Keratinocyte (primary cell): ENCODE measurements around the gene OPN5. TPM values are rescaled to one million over a fixed set of nuclear protein-coding genes. Genes with fewer than 3 reads are reported as not detected.

Source experiments
- DNase-seq: peaks from one replicate; pipeline ENCODE4 v3.0.0-alpha.2; 2011; ENCODE audit warnings: low read depth, missing footprints, low spot score
- FAIRE-seq: peaks from 2 replicates; lab custom pipeline; 2011; peaks lifted over from hg19 to GRCh38; lab: Jason Lieb, UNC
- H2AFZ ChIP-seq: 2 replicates; pipeline ENCODE4 v1.6.0; 2012; ENCODE audit warnings: low read length, control low read depth, inconsistent platforms; ENCODE audit not compliant: control insufficient read depth
- H3K27ac ChIP-seq: 2 replicates; pipeline ENCODE4 v1.5.1; 2011; ENCODE audit warnings: low read length; ENCODE audit not compliant: control insufficient read depth, insufficient read depth
- H3K27me3 ChIP-seq: 3 replicates; pipeline ENCODE4 v1.6.0; 2011; ENCODE audit warnings: low read length; ENCODE audit not compliant: control insufficient read depth, insufficient read depth; ENCODE audit errors: extremely low read depth
- H3K36me3 ChIP-seq, 2 experiments: 2 replicates in 1 of 2; 3 replicates in 1 of 2; pipeline ENCODE4 v1.5.1; 2011; ENCODE audit warnings: low read length in 2 of 2, mild to moderate bottlenecking in 1 of 2; ENCODE audit not compliant: control insufficient read depth in 2 of 2, insufficient read depth in 2 of 2; ENCODE audit errors: extremely low read depth in 1 of 2
- H3K4me1 ChIP-seq: 3 replicates; pipeline ENCODE4 v1.5.1; 2011; ENCODE audit warnings: low read length; ENCODE audit not compliant: control insufficient read depth, insufficient read depth; ENCODE audit errors: extremely low read depth
- H3K4me2 ChIP-seq: 3 replicates; pipeline ENCODE4 v1.6.0; 2011; ENCODE audit warnings: low read depth, low read length; ENCODE audit not compliant: control insufficient read depth, insufficient read depth; ENCODE audit errors: extremely low read depth
- H3K4me3 ChIP-seq, 3 experiments: fragments of 200-600 bp in 1 of 3; sonication (generic) in 1 of 3; 2 replicates in 2 of 3; 3 replicates in 1 of 3; pipeline ENCODE4 v1.5.1; 2011 to 2016; ENCODE audit warnings: low read length in 3 of 3, mild to moderate bottlenecking in 3 of 3, control low read depth in 2 of 3, inconsistent platforms in 1 of 3, low read depth in 1 of 3, mixed read lengths in 1 of 3, mixed run types in 1 of 3, moderate library complexity in 1 of 3; ENCODE audit not compliant: control insufficient read depth in 2 of 3, insufficient read depth in 2 of 3; ENCODE audit errors: extremely low read depth in 1 of 3
- H3K79me2 ChIP-seq: 2 replicates; pipeline ENCODE4 v1.6.0; 2012; ENCODE audit warnings: low read length; ENCODE audit not compliant: control insufficient read depth, insufficient read depth
- H3K9ac ChIP-seq: 3 replicates; pipeline ENCODE4 v1.6.0; 2011; ENCODE audit warnings: low read length; ENCODE audit not compliant: control insufficient read depth, insufficient read depth; ENCODE audit errors: extremely low read depth
- H3K9me1 ChIP-seq: 3 replicates; pipeline ENCODE4 v1.6.0; 2011; ENCODE audit warnings: low read length; ENCODE audit not compliant: control insufficient read depth, insufficient read depth; ENCODE audit errors: extremely low read depth
- H3K9me3 ChIP-seq: 2 replicates; pipeline ENCODE4 v1.5.1; 2012; ENCODE audit warnings: low read depth, low read length; ENCODE audit not compliant: control insufficient read depth
- H4K20me1 ChIP-seq: 3 replicates; pipeline ENCODE4 v1.6.0; 2011; ENCODE audit warnings: low read length; ENCODE audit not compliant: control insufficient read depth, insufficient read depth; ENCODE audit errors: extremely low read depth
- CTCF ChIP-seq, 3 experiments: IDR thresholded peaks in 1 of 3; conservative IDR thresholded peaks in 1 of 3; optimal IDR thresholded peaks in 1 of 3; 2 replicates in 2 of 3; 3 replicates in 1 of 3; pipeline versions ENCODE3 to v1.5.1; 2011; ENCODE audit warnings: low read length in 3 of 3, mild to moderate bottlenecking in 3 of 3, moderate library complexity in 2 of 3, control low read depth in 1 of 3, inconsistent platforms in 1 of 3; ENCODE audit not compliant: insufficient read depth in 2 of 3; ENCODE audit errors: extremely low read depth in 1 of 3
- EZH2 ChIP-seq: IDR thresholded peaks from one replicate; pipeline ENCODE4 v1.6.1; 2012; ENCODE audit warnings: inconsistent platforms, mild to moderate bottlenecking, low read length, moderate library complexity
- dilution Hi-C: fragments of 300-500 bp; cut with MboI; formaldehyde crosslinking; loops from one replicate; pipeline ENCODE4 v1.7.0; 2020; ENCODE audit warnings: low sequenced_read_pairs; ENCODE audit not compliant: extremely low pct_ligation_motif_present
- polyA plus RNA-seq, 5 experiments: library from polyadenylated mRNA; depleted of rRNA in 3 of 5; stranded (reverse) in 3 of 5; stranded (forward) in 1 of 5; unstranded in 1 of 5; fragments of >200 nt; gene quantifications; 1 replicate in 1 of 5; 2 replicates in 3 of 5; 3 replicates in 1 of 5; pipeline versions ENCODE4 v1.2.1 to v1.2.3, GENCODE V29; 2011 to 2012; ENCODE audit warnings: missing spikeins in 2 of 5, low read depth in 1 of 5, low replicate concordance in 1 of 5

The OPN5 gene
- polyA plus RNA-seq, 1 donor (not counting 4 experiments of a cell fraction or from before 2014, with no cell fraction given), result not detected

GRCh38 chr6:47832386-47833100, 50.7 kb downstream of the OPN5 start:
- Histone ChIP-seq H4K20me1 (no peaks in the 10 kb centered on the region), H3K4me2 (no peak overlapping the region), H3K4me1 (no peaks in the 10 kb centered on the region), H3K36me3 (no peaks in the 10 kb centered on the region), H3K9me3 (no peaks in the 10 kb centered on the region), H3K27me3 (no peaks in the 10 kb centered on the region), H3K79me2 (no peaks in the 10 kb centered on the region), H2AFZ (no peak overlapping the region), H3K4me3 (no peak overlapping the region), H3K9me1 (no peaks in the 10 kb centered on the region), H3K9ac (no peak overlapping the region), H3K27ac (no peak overlapping the region)
- TF ChIP-seq EZH2 (no peak), CTCF (optimal IDR thresholded peaks at IDR 0.05 in 1 of 3, IDR thresholded peaks at IDR 0.05 in 1 of 3, conservative IDR thresholded peaks at IDR 0.05 in 1 of 3; ENCODE audit: extremely low read depth in 1 of 3, insufficient read depth in 2 of 3, low read length in 3 of 3) (no peak)
- DNase-seq (no peak), FAIRE-seq (no peak)
- dilution Hi-C loops, result no loop called here

GRCh38 chr6:47834196-47834595, 52.4 kb downstream of the OPN5 start:
- Histone ChIP-seq H3K79me2 (no peaks in the 10 kb centered on the region), H3K36me3 (no peaks in the 10 kb centered on the region), H3K27ac (no peak overlapping the region), H3K9ac (no peak overlapping the region), H3K9me1 (no peaks in the 10 kb centered on the region), H3K27me3 (no peaks in the 10 kb centered on the region), H2AFZ (no peak overlapping the region), H3K4me1 (no peaks in the 10 kb centered on the region), H3K4me3 (no peak overlapping the region), H3K9me3 (no peaks in the 10 kb centered on the region), H4K20me1 (no peaks in the 10 kb centered on the region), H3K4me2 (no peak overlapping the region)
- TF ChIP-seq CTCF (optimal IDR thresholded peaks at IDR 0.05 in 1 of 3, IDR thresholded peaks at IDR 0.05 in 1 of 3, conservative IDR thresholded peaks at IDR 0.05 in 1 of 3; ENCODE audit: extremely low read depth in 1 of 3, insufficient read depth in 2 of 3, low read length in 3 of 3) (no peak), EZH2 (no peak)
- FAIRE-seq (no peak), DNase-seq (no peak)
- dilution Hi-C loops, result no loop called here
